Measurements from ENCODE around the gene RARRES2. TPM values are rescaled to one million over a fixed set of nuclear protein-coding genes. Genes with fewer than 3 reads are reported as not detected.
A peak's percentile ranks its signal among the peaks of the same experiment; 100 is the strongest.

Gene RARRES2
- total RNA-seq, 1 donor from 2014 or later = 259 TPM

- TF ChIP-seq CTCF (IDR thresholded peaks at IDR 0.05) = no peak
- Histone ChIP-seq H3K4me3 (no peak overlapping the region), H3K27ac (no peak overlapping the region), H3K36me3 (no peaks in the 10 kb centered on the region), H3K27me3 (no peaks in the 10 kb centered on the region), H3K9me3 (no peaks in the 10 kb centered on the region), H3K4me1 (peaks cover 26% of the 10 kb centered on the region)
- peak; percentile 57 for DNase-seq
- intact Hi-C loops (cut with DNase I) = no loop called here
- ATAC-seq = no peak
Measured at GRCh38 chr7:150381785-150382122, 40.3 kb upstream of the RARRES2 start.

- no peak for TF ChIP-seq CTCF (IDR thresholded peaks at IDR 0.05)
- ATAC-seq (no peak), DNase-seq (peak; percentile 48)
- intact Hi-C loops (cut with DNase I) = no loop called here
- H3K9me3 ChIP-seq = no peaks in the 10 kb centered on the region
- peaks cover 26% of the 10 kb centered on the region for H3K4me1 ChIP-seq
- no peaks in the 10 kb centered on the region for H3K36me3 ChIP-seq
- no peaks in the 10 kb centered on the region for H3K27me3 ChIP-seq
- H3K4me3 ChIP-seq = no peak overlapping the region
- H3K27ac ChIP-seq = no peak overlapping the region
Measured at GRCh38 chr7:150381096-150381495, 39.7 kb upstream of the RARRES2 start.

GRCh38 chr7:150380463-150380862 lies 39.0 kb upstream of the RARRES2 start:
- no peak for DNase-seq
- Histone ChIP-seq H3K27ac (no peak overlapping the region), H3K4me3 (peak overlapping the region; percentile 96), H3K27me3 (no peaks in the 10 kb centered on the region), H3K4me1 (peaks cover 26% of the 10 kb centered on the region), H3K9me3 (no peaks in the 10 kb centered on the region), H3K36me3 (no peaks in the 10 kb centered on the region)
- ATAC-seq = no peak
- intact Hi-C loops (cut with DNase I) = no loop called here
- TF ChIP-seq CTCF (IDR thresholded peaks at IDR 0.05) = no peak

GRCh38 chr7:150379441-150380379 lies 38.3 kb upstream of the RARRES2 start:
- Histone ChIP-seq H3K4me1 (peaks cover 30% of the 10 kb centered on the region), H3K27me3 (no peaks in the 10 kb centered on the region), H3K36me3 (no peaks in the 10 kb centered on the region), H3K4me3 (peak overlapping the region; percentile 96), H3K27ac (peak overlapping the region; percentile 92), H3K9me3 (no peaks in the 10 kb centered on the region)
- TF ChIP-seq CTCF (IDR thresholded peaks at IDR 0.05) = no peak
- DNase-seq (no peak), ATAC-seq (no peak)
- intact Hi-C loops (cut with DNase I) = no loop called here

- DNase-seq = peak; percentile 98
- Histone ChIP-seq H3K4me3 (peak within 1 kb of the TSS; percentile 96), H3K36me3 (peaks cover 5% of the 10 kb centered on the region), H3K9me3 (no peaks in the 10 kb centered on the region), H3K4me1 (peaks cover 30% of the 10 kb centered on the region), H3K27me3 (no peaks in the 10 kb centered on the region), H3K27ac (peak within 1 kb of the TSS; percentile 92)
- TF ChIP-seq CTCF (IDR thresholded peaks at IDR 0.05) = no peak
- ATAC-seq = peak; percentile 98
- intact Hi-C loops (cut with DNase I) = no loop called here
Measured at GRCh38 chr7:150378853-150379440, 37.5 kb upstream of the RARRES2 start, which contains the start of gene ZNF775. ZNF775 (plus strand) TSS chr7:150379330; CDS start chr7:150388471, 9,141 bp downstream.

Measured in upper lobe of right lung (tissue), 1 donor.